HepG2 (cell line): ENCODE measurements around the gene BCAR3. TPM values are rescaled to one million over a fixed set of nuclear protein-coding genes. Genes with fewer than 3 reads are reported as not detected.

ENCODE experiments used
- CENPX ChIP-seq: sonication (generic); formaldehyde crosslinking; IDR thresholded peaks from 2 replicates; pipeline ENCODE4 v1.9.0; 2021; ENCODE audit warnings: mild to moderate bottlenecking, missing genetic modification reagents, moderate library complexity
- JDP2 ChIP-seq: sonication (generic); formaldehyde crosslinking; IDR thresholded peaks from 2 replicates; pipeline ENCODE4 v1.8.1; 2022; ENCODE audit warnings: missing genetic modification reagents, borderline replicate concordance
- KDM6A ChIP-seq: IDR thresholded peaks from 2 replicates; pipeline ENCODE4 v1.6.1; 2016; ENCODE audit warnings: low read depth
- KLF11 ChIP-seq: IDR thresholded peaks from 2 replicates; pipeline ENCODE4 v1.6.1; 2016; ENCODE audit warnings: missing compliant biosample characterization
- MAFK ChIP-seq, 2 experiments: IDR thresholded peaks in 1 of 2; conservative IDR thresholded peaks in 1 of 2; 2 replicates each; pipeline ENCODE4 v1.6.1; 2011; ENCODE audit warnings: improper control_type of control experiment in 2 of 2, low read length in 2 of 2
- MAX ChIP-seq: IDR thresholded peaks from 2 replicates; pipeline ENCODE4 v1.6.1; 2012; ENCODE audit warnings: inconsistent platforms
- MXI1 ChIP-seq: IDR thresholded peaks from 3 replicates; pipeline ENCODE4 v1.6.1; 2012; ENCODE audit warnings: low read depth, low read length, inconsistent platforms, borderline replicate concordance
- PAWR ChIP-seq: sonication (generic); formaldehyde crosslinking; IDR thresholded peaks from 2 replicates; pipeline ENCODE4 v1.4.0; 2020; ENCODE audit warnings: missing genetic modification reagents, mild to moderate bottlenecking, borderline replicate concordance
- UBTF ChIP-seq: sonication (generic); formaldehyde crosslinking; IDR thresholded peaks from 2 replicates; pipeline ENCODE4 v1.4.0; 2020; ENCODE audit warnings: mild to moderate bottlenecking, missing genetic modification reagents
- XBP1 ChIP-seq: sonication (generic); formaldehyde crosslinking; IDR thresholded peaks from 2 replicates; pipeline ENCODE4 v1.5.0; 2020; ENCODE audit warnings: missing genetic modification reagents
- ZFY ChIP-seq: sonication (generic); formaldehyde crosslinking; IDR thresholded peaks from 2 replicates; pipeline ENCODE4 v1.4.0; 2020; ENCODE audit warnings: missing genetic modification reagents
- ZNF253 ChIP-seq: sonication (generic); formaldehyde crosslinking; IDR thresholded peaks from 2 replicates; pipeline ENCODE4 v1.8.0; 2022; ENCODE audit warnings: mild to moderate bottlenecking, missing genetic modification reagents, borderline replicate concordance
- ZNF3 ChIP-seq: IDR thresholded peaks from 2 replicates; pipeline ENCODE4 v1.7.0; 2017; ENCODE audit warnings: inconsistent platforms
- ZNF337 ChIP-seq: sonication (generic); formaldehyde crosslinking; IDR thresholded peaks from 2 replicates; pipeline ENCODE4 v1.5.1; 2020; ENCODE audit warnings: missing genetic modification reagents, low read depth, mild to moderate bottlenecking, borderline replicate concordance
- polyA plus RNA-seq, 8 experiments: library from polyadenylated mRNA; depleted of rRNA in 3 of 8; stranded (reverse) in 7 of 8; unstranded in 1 of 8; fragments of >200 nt; fragmentation: Illumina TruSeq in 4 of 8; extraction: Trizol in 4 of 8; gene quantifications; 2 replicates each; pipeline versions ENCODE4 v1.2.1 to v1.2.3, GENCODE V29; 2011 to 2016; ENCODE audit warnings: low read depth in 4 of 8, missing spikeins in 1 of 8, mixed read lengths in 1 of 8; ENCODE audit not compliant: insufficient read depth in 1 of 8
- total RNA-seq, 5 experiments: library from RNA; depleted of rRNA; stranded (reverse); fragments of >200 nt; fragmentation: Illumina TruSeq; extraction: Trizol; gene quantifications; 2 replicates each; pipeline ENCODE4 v1.2.3, GENCODE V29; 2016; ENCODE audit warnings: low read depth in 1 of 5
- TF ChIP-seq, protein P1 (sequence below): sonication (generic); formaldehyde crosslinking; IDR thresholded peaks from 2 replicates; pipeline ENCODE4 v1.4.0; 2020; ENCODE audit warnings: missing genetic modification reagents
- TF ChIP-seq, protein P2 (sequence below), 2 experiments: sonication (generic) in 1 of 2; formaldehyde crosslinking in 1 of 2; IDR thresholded peaks; 2 replicates each; pipeline versions ENCODE4 v1.5.1 to v1.6.1; 2011 to 2020; ENCODE audit warnings: borderline replicate concordance in 1 of 2, low read depth in 1 of 2, low read length in 1 of 2, mild to moderate bottlenecking in 1 of 2, missing genetic modification reagents in 1 of 2, moderate library complexity in 1 of 2
- TF ChIP-seq, protein P3 (sequence below): sonication (generic); formaldehyde crosslinking; IDR thresholded peaks from 2 replicates; pipeline ENCODE4 v1.8.1; 2023; ENCODE audit warnings: mild to moderate bottlenecking, missing genetic modification reagents

BCAR3 gene
- total and polyA plus RNA-seq, 2 of the 13 experiments (the other 11 are each of a cell fraction or from before 2014, with no cell fraction given): 3.6 to 4.8 TPM

DNA sequence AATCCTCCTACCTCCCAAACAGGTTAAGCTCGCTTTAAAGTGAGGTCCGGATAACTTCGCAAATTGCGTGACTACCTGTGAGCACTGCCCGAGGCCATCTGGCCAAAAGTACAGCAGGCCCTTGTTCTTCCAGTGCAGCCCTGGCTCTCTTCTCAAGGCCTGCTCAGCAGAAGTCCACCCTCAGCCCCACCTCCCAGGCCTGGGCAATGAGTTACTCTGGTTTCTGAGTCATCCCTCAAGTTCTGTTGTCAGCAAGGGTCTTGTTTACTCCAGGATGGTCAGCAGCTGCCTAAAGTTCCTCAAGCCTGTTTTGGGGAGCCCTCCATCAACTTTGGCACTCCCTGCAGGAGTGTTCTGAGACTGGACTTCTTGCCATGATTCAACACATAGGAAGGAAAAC, 101.7 kb downstream of the BCAR3 start (continued):
- TF ChIP-seq, protein P1, sequence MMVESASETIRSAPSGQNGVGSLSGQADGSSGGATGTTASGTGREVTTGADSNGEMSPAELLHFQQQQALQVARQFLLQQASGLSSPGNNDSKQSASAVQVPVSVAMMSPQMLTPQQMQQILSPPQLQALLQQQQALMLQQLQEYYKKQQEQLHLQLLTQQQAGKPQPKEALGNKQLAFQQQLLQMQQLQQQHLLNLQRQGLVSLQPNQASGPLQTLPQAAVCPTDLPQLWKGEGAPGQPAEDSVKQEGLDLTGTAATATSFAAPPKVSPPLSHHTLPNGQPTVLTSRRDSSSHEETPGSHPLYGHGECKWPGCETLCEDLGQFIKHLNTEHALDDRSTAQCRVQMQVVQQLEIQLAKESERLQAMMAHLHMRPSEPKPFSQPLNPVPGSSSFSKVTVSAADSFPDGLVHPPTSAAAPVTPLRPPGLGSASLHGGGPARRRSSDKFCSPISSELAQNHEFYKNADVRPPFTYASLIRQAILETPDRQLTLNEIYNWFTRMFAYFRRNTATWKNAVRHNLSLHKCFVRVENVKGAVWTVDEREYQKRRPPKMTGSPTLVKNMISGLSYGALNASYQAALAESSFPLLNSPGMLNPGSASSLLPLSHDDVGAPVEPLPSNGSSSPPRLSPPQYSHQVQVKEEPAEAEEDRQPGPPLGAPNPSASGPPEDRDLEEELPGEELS: no peak
- no peak for TF ChIP-seq ZNF3 (CRISPR knock-in tag)
- no peak for TF ChIP-seq KLF11 (CRISPR knock-in tag)
- TF ChIP-seq, protein P2, sequence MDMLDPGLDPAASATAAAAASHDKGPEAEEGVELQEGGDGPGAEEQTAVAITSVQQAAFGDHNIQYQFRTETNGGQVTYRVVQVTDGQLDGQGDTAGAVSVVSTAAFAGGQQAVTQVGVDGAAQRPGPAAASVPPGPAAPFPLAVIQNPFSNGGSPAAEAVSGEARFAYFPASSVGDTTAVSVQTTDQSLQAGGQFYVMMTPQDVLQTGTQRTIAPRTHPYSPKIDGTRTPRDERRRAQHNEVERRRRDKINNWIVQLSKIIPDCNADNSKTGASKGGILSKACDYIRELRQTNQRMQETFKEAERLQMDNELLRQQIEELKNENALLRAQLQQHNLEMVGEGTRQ (IDR thresholded peaks at IDR 0.05; ENCODE audit: low read depth, low read length): no peak
- TF ChIP-seq, protein P2 (CRISPR knock-in tag; IDR thresholded peaks at IDR 0.05; ENCODE audit: borderline replicate concordance): no peak
- no peak for TF ChIP-seq XBP1 (CRISPR knock-in tag)
- TF ChIP-seq UBTF (CRISPR knock-in tag): no peak; the same call in 1 of the 2 replicates
- TF ChIP-seq CENPX (CRISPR knock-in tag): no peak
- no peak for TF ChIP-seq JDP2
- no peak for TF ChIP-seq PAWR (CRISPR knock-in tag)
- no peak for TF ChIP-seq KDM6A (CRISPR knock-in tag)
- TF ChIP-seq MXI1: no peak
- no peak for TF ChIP-seq MAFK (conservative IDR thresholded peaks at IDR 0.05 in 1 of 2, IDR thresholded peaks at IDR 0.05 in 1 of 2; ENCODE audit: low read length in 2 of 2)
- no peak for TF ChIP-seq ZNF253 (CRISPR knock-in tag)
- no peak for TF ChIP-seq MAX
- TF ChIP-seq, protein P3, sequence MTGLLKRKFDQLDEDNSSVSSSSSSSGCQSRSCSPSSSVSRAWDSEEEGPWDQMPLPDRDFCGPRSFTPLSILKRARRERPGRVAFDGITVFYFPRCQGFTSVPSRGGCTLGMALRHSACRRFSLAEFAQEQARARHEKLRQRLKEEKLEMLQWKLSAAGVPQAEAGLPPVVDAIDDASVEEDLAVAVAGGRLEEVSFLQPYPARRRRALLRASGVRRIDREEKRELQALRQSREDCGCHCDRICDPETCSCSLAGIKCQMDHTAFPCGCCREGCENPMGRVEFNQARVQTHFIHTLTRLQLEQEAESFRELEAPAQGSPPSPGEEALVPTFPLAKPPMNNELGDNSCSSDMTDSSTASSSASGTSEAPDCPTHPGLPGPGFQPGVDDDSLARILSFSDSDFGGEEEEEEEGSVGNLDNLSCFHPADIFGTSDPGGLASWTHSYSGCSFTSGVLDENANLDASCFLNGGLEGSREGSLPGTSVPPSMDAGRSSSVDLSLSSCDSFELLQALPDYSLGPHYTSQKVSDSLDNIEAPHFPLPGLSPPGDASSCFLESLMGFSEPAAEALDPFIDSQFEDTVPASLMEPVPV (CRISPR knock-in tag): 0 out of 2 replicates have a peak, but pooled peaks have one; percentile 21
- TF ChIP-seq ZFY (CRISPR knock-in tag): peak; percentile 58
- TF ChIP-seq ZNF337 (CRISPR knock-in tag): no peak
